Activated naive CD4-positive, alpha-beta T cell treated with anti-CD3 and anti-CD28 coated beads, Interleukin-2, amount 10 ng/mL, durations not matched to agents 7 days and 5 days (primary cell): Measurements from ENCODE around the gene KCND2.

Experiments
- CTCF ChIA-PET: fragments of 350-600 bp; sonication (Branson Sonifier 250); formaldehyde crosslinking; loops from one replicate; lab custom pipeline; 2021; ENCODE audit warnings: antibody characterized with exemption; lab: Charles Lee
- DNase-seq: peaks from one replicate; pipeline ENCODE4 v3.0.0-alpha.2; 2020
- H3K27ac Mint-ChIP-seq: one replicate; pipeline ENCODE4 v1.8.0; 2021; ENCODE audit warnings: mild to moderate bottlenecking, moderate library complexity, mixed read lengths
- H3K27me3 Mint-ChIP-seq: one replicate; pipeline ENCODE4 v1.8.0; 2021; ENCODE audit warnings: mild to moderate bottlenecking, mixed read lengths
- H3K36me3 Mint-ChIP-seq: one replicate; pipeline ENCODE4 v1.8.0; 2021; ENCODE audit warnings: mixed read lengths
- H3K4me1 Mint-ChIP-seq: one replicate; pipeline ENCODE4 v1.8.0; 2021; ENCODE audit warnings: mixed read lengths
- H3K4me3 Mint-ChIP-seq: one replicate; pipeline ENCODE4 v1.8.0; 2021; ENCODE audit warnings: mild to moderate bottlenecking, moderate library complexity, mixed read lengths
- H3K9me3 Mint-ChIP-seq: one replicate; pipeline ENCODE4 v1.8.0; 2021; ENCODE audit warnings: mixed read lengths

Gene KCND2

GRCh38 chr7:120412139-120413050, 139.4 kb downstream of the KCND2 start:
- no peak for DNase-seq
- no peaks in the 10 kb centered on the region for H3K27me3 Mint-ChIP-seq
- H3K9me3 Mint-ChIP-seq = peaks cover 4% of the 10 kb centered on the region
- H3K27ac Mint-ChIP-seq = no peak overlapping the region
- no peaks in the 10 kb centered on the region for H3K36me3 Mint-ChIP-seq
- H3K4me3 Mint-ChIP-seq = no peak overlapping the region
- no peaks in the 10 kb centered on the region for H3K4me1 Mint-ChIP-seq
- CTCF ChIA-PET = no interaction called here

DNA sequence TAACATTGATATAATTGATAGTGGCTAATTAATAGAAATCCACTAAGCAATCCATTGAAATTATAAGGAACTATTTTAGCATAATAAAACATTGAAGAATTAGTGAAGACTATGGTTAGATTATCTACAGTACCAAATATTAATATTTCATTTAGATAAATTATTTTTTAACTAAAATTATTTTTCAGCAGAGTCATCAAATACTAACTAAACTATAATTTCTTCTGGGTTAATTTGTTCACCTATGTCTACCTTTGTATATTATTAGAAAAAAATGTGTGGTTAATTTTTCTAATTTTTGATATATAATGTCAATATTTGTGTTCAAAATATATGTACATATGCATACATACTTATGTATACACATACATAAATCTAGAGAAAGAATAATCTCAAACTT, 140.2 kb downstream of the KCND2 start:
- CTCF ChIA-PET = no interaction called here
- H3K27ac Mint-ChIP-seq = no peak overlapping the region
- DNase-seq = no peak
- H3K27me3 Mint-ChIP-seq = no peaks in the 10 kb centered on the region
- H3K4me1 Mint-ChIP-seq = no peaks in the 10 kb centered on the region
- H3K4me3 Mint-ChIP-seq = no peak overlapping the region
- peaks cover 4% of the 10 kb centered on the region for H3K9me3 Mint-ChIP-seq
- no peaks in the 10 kb centered on the region for H3K36me3 Mint-ChIP-seq

DNA sequence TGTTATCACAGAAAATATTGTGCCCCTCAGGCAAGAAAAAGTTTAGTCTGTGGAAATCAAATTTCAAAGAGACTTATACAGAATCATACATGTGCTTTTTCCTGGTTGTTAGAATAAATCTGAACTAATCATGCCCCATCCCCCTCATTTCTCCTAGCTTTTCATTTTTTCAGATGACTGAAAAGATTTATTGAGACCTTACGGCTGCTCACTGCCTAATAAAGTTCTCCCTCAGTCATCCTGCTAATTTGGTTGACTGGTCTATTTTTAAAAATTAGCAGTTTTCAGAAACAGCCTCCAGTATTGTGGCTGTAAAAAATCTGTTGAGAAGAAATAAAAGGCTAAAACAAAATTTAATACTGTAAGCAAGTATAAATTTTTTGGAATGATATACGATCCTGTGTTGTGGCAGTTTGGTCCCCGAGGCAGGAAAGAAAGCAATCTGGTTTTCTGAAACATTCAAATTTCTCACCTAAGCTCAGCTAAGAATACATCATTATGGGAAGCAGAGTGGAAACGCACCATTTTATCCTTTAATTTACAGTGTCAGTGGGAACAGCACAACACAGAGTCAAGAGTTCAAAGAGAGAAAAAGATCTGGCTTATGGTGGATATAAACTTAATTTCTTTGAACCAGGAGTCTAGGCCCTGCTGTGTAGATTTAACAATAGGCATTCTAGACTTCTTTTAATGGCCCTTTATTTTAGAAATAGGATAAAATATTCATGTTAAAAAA, 144.4 kb downstream of the KCND2 start:
- H3K27me3 Mint-ChIP-seq = no peaks in the 10 kb centered on the region
- peaks cover under 1% of the 10 kb centered on the region for H3K9me3 Mint-ChIP-seq
- CTCF ChIA-PET = no interaction called here
- H3K4me3 Mint-ChIP-seq = no peak overlapping the region
- no peaks in the 10 kb centered on the region for H3K36me3 Mint-ChIP-seq
- no peaks in the 10 kb centered on the region for H3K4me1 Mint-ChIP-seq
- no peak for DNase-seq
- H3K27ac Mint-ChIP-seq = no peak overlapping the region

DNA sequence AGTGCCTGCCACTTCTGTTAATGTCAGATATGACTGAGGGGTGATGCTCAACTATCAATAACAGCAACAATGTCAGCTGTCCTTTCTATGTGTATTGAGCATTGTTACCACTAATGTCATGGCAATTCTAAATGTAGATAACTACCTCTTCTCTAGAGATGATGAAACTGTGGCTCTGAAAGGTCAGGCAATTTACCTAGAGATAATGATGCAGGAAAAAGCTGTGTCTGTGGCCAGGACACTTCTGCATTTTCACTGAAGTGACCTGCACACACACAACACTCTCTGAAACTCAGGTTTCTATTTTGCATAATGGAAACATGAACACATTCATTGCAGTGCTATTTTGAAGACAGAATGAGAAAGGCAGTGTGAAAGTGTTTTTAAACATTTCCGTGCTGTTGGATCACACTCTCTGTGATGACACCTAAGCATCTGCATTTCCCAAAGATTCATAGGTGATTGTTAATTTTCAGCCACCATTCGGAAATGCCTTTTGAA, 148.2 kb downstream of the KCND2 start:
- Mint-ChIP-seq H3K4me3 (no peak overlapping the region), H3K27ac (no peak overlapping the region), H3K27me3 (no peaks in the 10 kb centered on the region), H3K36me3 (no peaks in the 10 kb centered on the region), H3K4me1 (no peaks in the 10 kb centered on the region), H3K9me3 (peaks cover 2% of the 10 kb centered on the region)
- CTCF ChIA-PET = no interaction called here
- DNase-seq = no peak

GRCh38 chr7:120431016-120431415, 158.0 kb downstream of the KCND2 start:
- no peak overlapping the region for H3K4me3 Mint-ChIP-seq
- no peaks in the 10 kb centered on the region for H3K36me3 Mint-ChIP-seq
- H3K9me3 Mint-ChIP-seq = peaks cover 5% of the 10 kb centered on the region
- CTCF ChIA-PET = no interaction called here
- H3K4me1 Mint-ChIP-seq = no peaks in the 10 kb centered on the region
- DNase-seq = no peak
- H3K27ac Mint-ChIP-seq = no peak overlapping the region
- H3K27me3 Mint-ChIP-seq = no peaks in the 10 kb centered on the region

- no peaks in the 10 kb centered on the region for H3K36me3 Mint-ChIP-seq
- CTCF ChIA-PET = no interaction called here
- no peaks in the 10 kb centered on the region for H3K4me1 Mint-ChIP-seq
- H3K9me3 Mint-ChIP-seq = peaks cover 3% of the 10 kb centered on the region
- H3K27me3 Mint-ChIP-seq = no peaks in the 10 kb centered on the region
- no peak overlapping the region for H3K4me3 Mint-ChIP-seq
- DNase-seq = no peak
- no peak overlapping the region for H3K27ac Mint-ChIP-seq
Observed at GRCh38 chr7:120436487-120437060, 163.6 kb downstream of the KCND2 start.

DNA sequence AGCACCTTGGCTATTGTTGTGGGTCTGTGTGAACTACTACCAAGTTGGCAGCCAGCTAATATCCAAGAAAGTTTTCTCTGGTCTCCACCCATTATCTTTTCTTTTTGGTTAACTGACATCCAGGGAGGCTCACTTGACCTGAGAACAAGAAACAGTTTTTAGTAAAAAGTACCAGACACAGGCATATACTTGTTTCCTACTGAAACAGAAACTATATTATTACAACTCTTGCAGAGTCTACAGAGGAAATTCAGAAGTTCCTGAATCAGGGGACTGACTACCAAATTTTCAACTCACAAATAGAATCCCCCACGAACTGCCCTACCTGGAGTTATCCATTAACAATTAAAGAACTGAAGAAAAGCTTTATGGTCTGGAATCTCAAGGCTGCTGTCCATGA, 168.9 kb downstream of the KCND2 start:
- Mint-ChIP-seq H3K27me3 (no peaks in the 10 kb centered on the region), H3K27ac (no peak overlapping the region), H3K36me3 (no peaks in the 10 kb centered on the region), H3K4me3 (no peak overlapping the region), H3K9me3 (peaks cover 3% of the 10 kb centered on the region), H3K4me1 (no peaks in the 10 kb centered on the region)
- CTCF ChIA-PET = no interaction called here
- DNase-seq = no peak

- Mint-ChIP-seq H3K27ac (no peak overlapping the region), H3K4me1 (no peaks in the 10 kb centered on the region), H3K9me3 (peaks cover 3% of the 10 kb centered on the region), H3K36me3 (no peaks in the 10 kb centered on the region), H3K27me3 (no peaks in the 10 kb centered on the region), H3K4me3 (no peak overlapping the region)
- CTCF ChIA-PET = no interaction called here
- no peak for DNase-seq
Observed at GRCh38 chr7:120442838-120443237, 169.9 kb downstream of the KCND2 start.

- no peaks in the 10 kb centered on the region for H3K36me3 Mint-ChIP-seq
- no peak for DNase-seq
- H3K9me3 Mint-ChIP-seq = peaks cover 5% of the 10 kb centered on the region
- no peaks in the 10 kb centered on the region for H3K4me1 Mint-ChIP-seq
- no peak overlapping the region for H3K27ac Mint-ChIP-seq
- H3K27me3 Mint-ChIP-seq = no peaks in the 10 kb centered on the region
- CTCF ChIA-PET = no interaction called here
- H3K4me3 Mint-ChIP-seq = no peak overlapping the region
Observed at GRCh38 chr7:120444650-120445049, 171.7 kb downstream of the KCND2 start.

- Mint-ChIP-seq H3K9me3 (peaks cover 6% of the 10 kb centered on the region), H3K27me3 (no peaks in the 10 kb centered on the region), H3K27ac (no peak overlapping the region), H3K4me3 (no peak overlapping the region), H3K36me3 (no peaks in the 10 kb centered on the region), H3K4me1 (no peaks in the 10 kb centered on the region)
- CTCF ChIA-PET = no interaction called here
- DNase-seq = no peak
Observed at GRCh38 chr7:120445276-120445675, 172.3 kb downstream of the KCND2 start.

DNA sequence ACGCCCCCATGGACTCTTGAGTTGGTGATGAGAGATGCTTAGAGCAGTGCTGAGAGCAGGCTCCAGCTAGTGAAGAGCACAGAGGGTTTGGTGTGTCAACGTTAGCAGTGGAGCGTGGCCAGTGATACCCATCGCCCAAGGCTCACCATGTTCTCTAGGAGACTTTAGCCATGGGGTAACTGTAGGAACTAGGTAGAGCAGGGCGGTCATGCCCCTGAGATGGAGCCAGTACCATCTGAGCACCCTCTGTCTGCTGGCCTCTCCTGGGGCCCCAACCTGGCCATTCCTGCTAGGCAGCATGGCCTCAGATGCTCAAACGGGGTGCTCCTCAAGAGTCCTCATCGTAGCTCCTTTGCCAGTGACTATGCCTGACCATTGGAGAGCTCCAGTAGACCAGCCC, 179.7 kb downstream of the KCND2 start:
- peaks cover 29% of the 10 kb centered on the region for H3K9me3 Mint-ChIP-seq
- CTCF ChIA-PET = no interaction called here
- DNase-seq = no peak
- no peaks in the 10 kb centered on the region for H3K27me3 Mint-ChIP-seq
- H3K36me3 Mint-ChIP-seq = no peaks in the 10 kb centered on the region
- no peak overlapping the region for H3K4me3 Mint-ChIP-seq
- no peaks in the 10 kb centered on the region for H3K4me1 Mint-ChIP-seq
- H3K27ac Mint-ChIP-seq = no peak overlapping the region

DNA sequence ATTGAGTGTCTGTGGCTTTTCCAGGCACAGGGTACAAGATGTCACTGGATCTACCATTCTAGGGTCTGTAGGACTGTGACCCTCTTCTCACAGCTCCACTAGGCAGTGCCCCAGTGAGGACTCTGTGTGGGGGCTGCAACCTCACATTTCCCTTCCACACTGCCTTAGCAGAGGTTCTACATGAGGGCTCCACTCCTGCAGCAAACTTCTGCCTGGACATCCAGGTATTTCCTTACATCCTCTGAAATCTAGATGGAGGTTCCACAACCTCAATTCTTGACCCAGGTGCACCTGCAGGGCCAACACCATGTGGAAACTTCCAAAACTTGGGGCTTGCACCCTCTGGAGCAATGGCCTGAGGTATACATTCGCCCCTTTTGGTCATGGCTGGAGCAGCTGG, 183.7 kb downstream of the KCND2 start:
- Mint-ChIP-seq H3K36me3 (no peaks in the 10 kb centered on the region), H3K4me1 (no peaks in the 10 kb centered on the region), H3K9me3 (peaks cover 26% of the 10 kb centered on the region), H3K27ac (no peak overlapping the region), H3K27me3 (no peaks in the 10 kb centered on the region), H3K4me3 (no peak overlapping the region)
- DNase-seq = no peak
- CTCF ChIA-PET = no interaction called here

DNA sequence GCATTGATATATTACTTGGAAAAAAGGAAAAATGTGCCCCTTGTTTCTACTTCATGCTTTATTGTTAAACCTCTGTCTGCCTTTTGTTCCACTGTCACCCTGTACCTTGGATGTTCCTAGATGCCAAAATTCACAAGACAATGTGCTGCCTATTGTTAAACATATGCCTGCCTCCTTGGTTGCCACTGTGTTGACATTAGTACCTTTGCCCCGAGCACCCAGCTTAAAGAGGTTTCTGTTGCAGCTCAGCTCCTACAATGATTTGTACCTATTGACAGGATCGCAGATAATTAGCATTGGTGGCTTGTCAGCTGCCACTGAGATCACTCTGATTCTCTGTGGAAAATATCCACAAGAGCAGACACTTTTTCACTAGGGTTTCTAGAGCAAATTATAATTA, 188.0 kb downstream of the KCND2 start:
- Mint-ChIP-seq H3K27me3 (no peaks in the 10 kb centered on the region), H3K36me3 (no peaks in the 10 kb centered on the region), H3K27ac (no peak overlapping the region), H3K4me3 (no peak overlapping the region), H3K9me3 (peaks cover 13% of the 10 kb centered on the region), H3K4me1 (no peaks in the 10 kb centered on the region)
- CTCF ChIA-PET = no interaction called here
- DNase-seq = no peak

GRCh38 chr7:120462991-120463390, 190.0 kb downstream of the KCND2 start:
- Mint-ChIP-seq H3K27ac (no peak overlapping the region), H3K4me3 (no peak overlapping the region), H3K27me3 (no peaks in the 10 kb centered on the region), H3K36me3 (no peaks in the 10 kb centered on the region), H3K9me3 (peaks cover 7% of the 10 kb centered on the region), H3K4me1 (no peaks in the 10 kb centered on the region)
- CTCF ChIA-PET = no interaction called here
- DNase-seq = no peak
